HG03135 (cell line): ENCODE data around the gene ALDH1A3.
"Not testable (repeated sequence)": the region's sequence is repeated elsewhere in the genome, so short reads cannot be mapped to it uniquely, and the experiment has no call there.

Source experiments
- ATAC-seq: cut with Tn5 transposase; IDR thresholded peaks from one replicate; pipeline ENCODE4 v1.9.1; 2021; ENCODE audit warnings: mild to moderate bottlenecking, moderate library complexity; ENCODE audit not compliant: unreplicated experiment

ALDH1A3 gene

GRCh38 chr15:100879464-100880138, at the start of gene ALDH1A3:
Gene ALDH1A3, plus strand, starts transcription at chr15:100879831. Its CDS starts 77 bp downstream, at chr15:100879908.
- no peak for ATAC-seq

GRCh38 chr15:100831467-100831866, 48.2 kb upstream of the ALDH1A3 start:
- no peak for ATAC-seq

GRCh38 chr15:100832149-100832942, 47.3 kb upstream of the ALDH1A3 start:
- no peak for ATAC-seq

- ATAC-seq, result no peak
Observed at GRCh38 chr15:100833417-100834389, 45.9 kb upstream of the ALDH1A3 start.

GRCh38 chr15:100834731-100835130, 44.9 kb upstream of the ALDH1A3 start:
- ATAC-seq, result no peak

- ATAC-seq, result no peak
Observed at GRCh38 chr15:100835636-100836035, 44.0 kb upstream of the ALDH1A3 start.

GRCh38 chr15:100836501-100836900, 43.1 kb upstream of the ALDH1A3 start:
- ATAC-seq, result no peak

- no peak for ATAC-seq
Observed at GRCh38 chr15:100841426-100841825, 38.2 kb upstream of the ALDH1A3 start.

GRCh38 chr15:100842756-100843730, 36.6 kb upstream of the ALDH1A3 start:
- ATAC-seq, result no peak

GRCh38 chr15:100844167-100844566, 35.5 kb upstream of the ALDH1A3 start:
- ATAC-seq, result no peak

- no peak for ATAC-seq
Observed at GRCh38 chr15:100844778-100845177, 34.9 kb upstream of the ALDH1A3 start.

- no peak for ATAC-seq
Observed at GRCh38 chr15:100847194-100847593, 32.4 kb upstream of the ALDH1A3 start.

- no peak for ATAC-seq
Observed at GRCh38 chr15:100849021-100849854, 30.4 kb upstream of the ALDH1A3 start.

- ATAC-seq, result no peak
Observed at GRCh38 chr15:100849855-100850218, 29.8 kb upstream of the ALDH1A3 start.

GRCh38 chr15:100851428-100852015, 28.1 kb upstream of the ALDH1A3 start:
- not testable (repeated sequence) for ATAC-seq

GRCh38 chr15:100852630-100853029, 27.0 kb upstream of the ALDH1A3 start:
- no peak for ATAC-seq

GRCh38 chr15:100853676-100854440, 25.8 kb upstream of the ALDH1A3 start:
- no peak for ATAC-seq

GRCh38 chr15:100856867-100857266, 22.8 kb upstream of the ALDH1A3 start:
- ATAC-seq, result no peak
